Activated CD8-positive, alpha-beta memory T cell treated with anti-CD3 and anti-CD28 coated beads for 1 hour (primary cell): ENCODE results near the gene C2orf49.
A peak's percentile ranks its signal among the peaks of the same experiment; 100 is the strongest.

Experiments
- DNase-seq, 2 donors: peaks; one replicate each; pipeline ENCODE4 v3.0.0-alpha.2; 2020; ENCODE audit warnings: low read depth in 1 of 2; ENCODE audit errors: extremely low read depth in 1 of 2

Gene C2orf49

GRCh38 chr2:105398336-105399206 is 61.2 kb downstream of the C2orf49 start, which contains the start of gene FHL2:
Gene FHL2 (minus strand): TSS chr2:105399051. CDS start chr2:105386516, 12,535 bp downstream.
- peak; percentile 19 to 54 for DNase-seq
